ENCODE results near the gene SPATA33. TPM values are rescaled to one million over a fixed set of nuclear protein-coding genes. Genes with fewer than 3 reads are reported as not detected.
A peak's percentile ranks its signal among the peaks of the same experiment; 100 is the strongest.

Gene SPATA33
- total and polyA plus RNA-seq, 10 of the 15 experiments (the other 5 are each of a cell fraction or from before 2014, with no cell fraction given) = 1.1 to 15.8 (median 7.6) TPM

- ChIA-PET POLR2A (interaction anchor here (0.7 kb wide), 1 partner anchor 79 kb away, joined by 3 read pairs; no protein-coding TSS in a partner anchor), RAD21 (ENCODE audit: unreplicated experiment) (no interaction called here), CTCF (interaction anchor here (0.6 kb wide), 1 partner anchor 28 kb away, joined by 3 read pairs; no protein-coding TSS in a partner anchor), SMC1A (ENCODE audit: uncharacterized antibody, unreplicated experiment) (interaction anchor here (0.6 to 1.0 kb wide), 2 partner anchors 12 to 151 kb away, joined by 3 read pairs; no protein-coding TSS in a partner anchor)
- Histone ChIP-seq H3K27me3 (replicated peaks in 1 of 2; ENCODE audit: control insufficient read depth in 2 of 2, insufficient read depth in 2 of 2, low read length in 1 of 2) (no peaks in the 10 kb centered on the region), H3K4me1 (ENCODE audit: control insufficient read depth, insufficient read depth, low read length) (no peaks in the 10 kb centered on the region), H4K20me1 (ENCODE audit: control insufficient read depth, insufficient read depth) (no peaks in the 10 kb centered on the region), H3K9ac (ENCODE audit: control insufficient read depth, insufficient read depth, low read length) (peak overlapping the region; percentile 81), H2AFZ (ENCODE audit: control insufficient read depth, low read depth, low read length) (peak overlapping the region; percentile 81), H3K4me2 (ENCODE audit: control insufficient read depth, insufficient read depth) (peak overlapping the region; percentile 87), H3K27ac (ENCODE audit: control insufficient read depth, insufficient read depth) (peak overlapping the region; percentile 48), H3K79me2 (ENCODE audit: control insufficient read depth, insufficient read depth, low read length) (peaks cover 7% of the 10 kb centered on the region), H3K4me3 (peak overlapping the region; percentile 78), H3K36me3 (ENCODE audit: control insufficient read depth in 2 of 2, insufficient read depth in 2 of 2, low read length in 1 of 2) (no peaks in the 10 kb centered on the region; a peak in 1 of 4 replicates), H3K9me3 (replicated peaks; ENCODE audit: control insufficient read depth, insufficient read depth, low read length) (no peaks in the 10 kb centered on the region)
- no TSS peak for BruUV-seq (replicated peaks)
- no peak for FAIRE-seq
- in situ Hi-C loops (cut with MboI) = no loop called here
- peak; percentile 39 for ATAC-seq
- WGBS (ENCODE audit: insufficient coverage, insufficient replicate concordance, low lambda C conversion rate, missing lambda C conversion rate) = 19% methylated on average over 18 of the region's 22 CpGs
- TF ChIP-seq KDM1A (IDR thresholded peaks at IDR 0.05; ENCODE audit: borderline replicate concordance) = no peak
- no peak for TF ChIP-seq E2F8 (IDR thresholded peaks at IDR 0.05; ENCODE audit: low read depth, partially characterized antibody)
- TF ChIP-seq MXI1 (IDR thresholded peaks at IDR 0.05; ENCODE audit: low read depth, low read length) = no peak
- TF ChIP-seq SRF (IDR thresholded peaks at IDR 0.05; ENCODE audit: low read depth in 2 of 2, low read length in 2 of 2) = no peak
- TF ChIP-seq ZSCAN29 (IDR thresholded peaks at IDR 0.05) = no peak
- no peak for TF ChIP-seq ESRRA (IDR thresholded peaks at IDR 0.05; ENCODE audit: low read length)
- no peak for TF ChIP-seq FOXM1 (IDR thresholded peaks at IDR 0.05; ENCODE audit: low read depth, low read length)
- TF ChIP-seq ATF3 (IDR thresholded peaks at IDR 0.05; ENCODE audit: borderline replicate concordance, extremely low read depth, low read depth, low read length) = no peak
- no peak for TF ChIP-seq RELB (IDR thresholded peaks at IDR 0.05; ENCODE audit: low read depth)
- TF ChIP-seq CHD4 (IDR thresholded peaks at IDR 0.05) = no peak
- no peak for TF ChIP-seq PAX8 (IDR thresholded peaks at IDR 0.05)
- no peak for TF ChIP-seq RBBP5 (conservative IDR thresholded peaks at IDR 0.05)
- TF ChIP-seq POLR2AphosphoS5 (IDR thresholded peaks at IDR 0.05; ENCODE audit: low read length) = no peak
- intact Hi-C loops (cut with micrococcal nuclease; ENCODE audit: unreplicated experiment) = no loop called here
- no peak for DNase-seq (ENCODE audit: low read depth, low spot score)
Observed at GRCh38 chr16:89712274-89712781, 54.7 kb downstream of the SPATA33 start.

All from GM12878 (cell line).